NB4 (cell line): ENCODE data around the gene B3GLCT.

Experiments used
- DNase-seq: peaks from one replicate; pipeline ENCODE4 v3.0.0; 2010; ENCODE audit warnings: low read depth
- H3K4me3 ChIP-seq: one replicate; pipeline ENCODE4 v1.5.1; 2011; ENCODE audit warnings: mild to moderate bottlenecking, low read depth, low read length, moderate library complexity
- MAX ChIP-seq: IDR thresholded peaks from 2 replicates; pipeline ENCODE4 v1.6.1; 2011; ENCODE audit warnings: low read depth, low read length
- MYC ChIP-seq: IDR thresholded peaks from 2 replicates; pipeline ENCODE4 v1.6.1; 2011; ENCODE audit warnings: low read depth, low read length
- POLR2A ChIP-seq: IDR thresholded peaks from 2 replicates; pipeline ENCODE4 v1.6.1; 2011; ENCODE audit warnings: mild to moderate bottlenecking; ENCODE audit not compliant: insufficient read length; ENCODE audit errors: extremely low read depth
- TF ChIP-seq, protein P1 (sequence below): IDR thresholded peaks from one replicate; pipeline ENCODE4 v1.5.1; 2012; ENCODE audit warnings: low read depth, low read length

B3GLCT gene

DNA sequence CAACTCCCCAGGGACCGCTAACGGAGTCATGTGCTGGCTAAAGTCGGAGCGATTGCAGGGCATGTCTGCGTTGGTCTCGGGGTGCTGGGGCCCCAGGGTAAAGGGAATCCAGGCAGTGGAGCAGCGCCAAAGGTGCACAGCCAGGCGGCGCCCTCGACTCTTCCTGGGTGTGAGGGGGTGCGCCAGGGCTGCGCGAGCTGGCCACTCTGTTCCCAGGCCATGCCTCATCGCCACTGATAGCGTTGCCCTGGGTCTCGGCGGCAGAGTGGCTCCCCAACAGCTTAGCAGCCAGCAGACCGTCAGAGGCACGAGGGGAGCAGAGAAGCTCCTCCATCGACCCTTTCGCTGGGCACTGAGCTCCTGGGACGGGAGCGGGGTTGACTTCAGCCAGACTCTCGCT, 152.7 kb downstream of the B3GLCT start:
- H3K4me3 ChIP-seq = no peak overlapping the region
- TF ChIP-seq MAX (no peak), POLR2A (no peak), MYC (no peak)
- TF ChIP-seq, protein P1, sequence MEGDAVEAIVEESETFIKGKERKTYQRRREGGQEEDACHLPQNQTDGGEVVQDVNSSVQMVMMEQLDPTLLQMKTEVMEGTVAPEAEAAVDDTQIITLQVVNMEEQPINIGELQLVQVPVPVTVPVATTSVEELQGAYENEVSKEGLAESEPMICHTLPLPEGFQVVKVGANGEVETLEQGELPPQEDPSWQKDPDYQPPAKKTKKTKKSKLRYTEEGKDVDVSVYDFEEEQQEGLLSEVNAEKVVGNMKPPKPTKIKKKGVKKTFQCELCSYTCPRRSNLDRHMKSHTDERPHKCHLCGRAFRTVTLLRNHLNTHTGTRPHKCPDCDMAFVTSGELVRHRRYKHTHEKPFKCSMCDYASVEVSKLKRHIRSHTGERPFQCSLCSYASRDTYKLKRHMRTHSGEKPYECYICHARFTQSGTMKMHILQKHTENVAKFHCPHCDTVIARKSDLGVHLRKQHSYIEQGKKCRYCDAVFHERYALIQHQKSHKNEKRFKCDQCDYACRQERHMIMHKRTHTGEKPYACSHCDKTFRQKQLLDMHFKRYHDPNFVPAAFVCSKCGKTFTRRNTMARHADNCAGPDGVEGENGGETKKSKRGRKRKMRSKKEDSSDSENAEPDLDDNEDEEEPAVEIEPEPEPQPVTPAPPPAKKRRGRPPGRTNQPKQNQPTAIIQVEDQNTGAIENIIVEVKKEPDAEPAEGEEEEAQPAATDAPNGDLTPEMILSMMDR = no peak
- no peak for DNase-seq

DNA sequence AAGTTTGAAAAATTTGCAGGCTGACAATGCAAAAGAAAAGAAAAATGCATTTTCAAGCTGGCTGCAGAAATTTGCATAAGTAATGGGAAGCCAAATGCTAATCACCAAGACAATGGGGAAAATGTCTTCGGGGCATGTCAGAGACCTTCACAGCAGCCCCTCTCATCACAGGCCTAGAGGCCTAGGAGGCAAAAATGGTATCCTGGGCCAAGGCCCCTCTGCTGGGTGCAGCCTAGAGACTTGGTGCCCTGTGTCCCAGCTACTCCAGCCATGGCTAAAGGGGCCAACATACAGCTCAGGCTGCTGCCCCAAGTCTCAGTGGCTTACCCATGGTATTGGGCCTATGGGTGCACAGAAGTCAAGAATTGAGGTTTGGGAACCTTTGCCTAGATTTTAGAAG, 155.2 kb downstream of the B3GLCT start:
- TF ChIP-seq POLR2A (no peak), MAX (no peak), MYC (no peak)
- TF ChIP-seq, protein P1 = no peak
- no peak overlapping the region for H3K4me3 ChIP-seq
- DNase-seq = no peak

DNA sequence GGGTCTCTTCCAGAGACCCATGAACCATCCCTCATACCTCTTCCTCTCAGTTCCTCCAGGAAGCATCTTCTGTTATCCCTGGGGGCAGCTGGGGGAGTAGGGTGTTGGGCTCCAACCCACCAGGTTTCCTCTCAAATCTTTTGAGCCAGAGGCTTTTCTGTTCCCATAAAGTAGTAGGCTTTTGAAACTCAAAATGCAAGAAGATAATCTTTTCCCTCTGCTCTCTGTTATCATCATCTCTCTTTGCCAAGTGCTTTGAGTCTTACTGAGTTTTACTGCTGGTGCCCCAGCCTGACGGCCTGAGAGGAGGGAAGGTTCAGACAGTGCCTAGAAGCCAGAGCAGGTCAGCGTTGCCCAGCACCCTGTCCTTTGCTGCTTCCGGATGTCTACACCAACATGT, 157.2 kb downstream of the B3GLCT start:
- DNase-seq = no peak
- TF ChIP-seq MAX = no peak

GRCh38 chr13:31357581-31357980, 157.8 kb downstream of the B3GLCT start:
- no peak for DNase-seq
- no peak overlapping the region for H3K4me3 ChIP-seq
- TF ChIP-seq MAX = no peak
- no peak for TF ChIP-seq POLR2A

More for the DNA sequence above, 157.2 kb downstream of the B3GLCT start:
- H3K4me3 ChIP-seq = no peak overlapping the region

GRCh38 chr13:31361673-31362072, 161.9 kb downstream of the B3GLCT start:
- no peak for TF ChIP-seq POLR2A
- no peak overlapping the region for H3K4me3 ChIP-seq
- no peak for DNase-seq

- DNase-seq = no peak
- TF ChIP-seq POLR2A (no peak), MYC (no peak)
- TF ChIP-seq, protein P1 = no peak
- H3K4me3 ChIP-seq = no peak overlapping the region
These were observed 165.9 kb downstream of the B3GLCT start for GRCh38 chr13:31365630-31366029.

GRCh38 chr13:31367410-31367809, 167.6 kb downstream of the B3GLCT start:
- DNase-seq = no peak
- no peak for TF ChIP-seq POLR2A
- TF ChIP-seq, protein P1 = no peak
- TF ChIP-seq MAX = no peak
- TF ChIP-seq MYC = no peak

More at GRCh38 chr13:31367410-31367809, 167.6 kb downstream of the B3GLCT start:
- H3K4me3 ChIP-seq = no peak overlapping the region
